ENCODE measurements around the gene KAZN.

The KAZN gene

DNA sequence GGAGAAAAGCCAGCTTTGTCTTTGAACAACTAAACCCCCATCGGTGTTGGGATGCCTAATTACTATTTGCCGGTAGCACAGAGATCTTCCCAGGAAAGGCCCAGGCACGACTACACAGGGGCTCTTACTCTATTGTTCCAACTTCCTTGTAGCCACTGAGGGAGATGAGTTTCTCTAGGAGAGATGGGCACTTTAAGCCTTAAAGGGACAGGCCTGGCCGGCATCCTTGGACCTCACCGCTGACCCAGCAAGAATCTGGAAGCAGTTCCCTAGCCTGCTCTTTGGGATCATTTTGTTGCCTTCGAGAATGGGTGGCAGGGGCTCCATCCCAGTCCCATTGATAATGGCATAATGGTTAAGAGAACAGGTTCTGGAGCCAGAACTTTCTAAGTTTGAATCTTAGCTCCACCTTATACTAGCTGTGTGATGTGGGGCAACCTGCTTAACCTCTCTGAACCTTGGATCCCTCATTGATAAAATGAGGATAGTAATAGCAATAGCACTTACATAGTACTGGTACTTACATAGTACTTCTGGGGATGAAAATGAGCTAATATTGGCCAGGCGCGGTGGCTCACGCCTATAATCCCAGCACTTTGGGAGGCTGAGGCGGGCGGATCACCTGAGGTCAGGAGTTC, 316.0 kb downstream of the KAZN start:
- TF ChIP-seq ZBTB7A (tag by site-specific recombination; IDR thresholded peaks at IDR 0.05; ENCODE audit: low read depth) (no peak), ZNF768 (tag by site-specific recombination; IDR thresholded peaks at IDR 0.05) (peak; percentile 53; the same call in 1 of the 2 replicates), HOXD13 (CRISPR knock-in tag; IDR thresholded peaks at IDR 0.05; ENCODE audit: borderline replicate concordance) (no peak), ZNF248 (tag by site-specific recombination; IDR thresholded peaks at IDR 0.05) (no peak), BCL11A (tag by site-specific recombination; IDR thresholded peaks at IDR 0.05; ENCODE audit: low read depth) (no peak), MEIS1 (CRISPR knock-in tag; IDR thresholded peaks at IDR 0.05; ENCODE audit: borderline replicate concordance) (no peak), OVOL3 (tag by site-specific recombination; IDR thresholded peaks at IDR 0.05) (no peak), ZNF132 (tag by site-specific recombination; IDR thresholded peaks at IDR 0.05; ENCODE audit: borderline replicate concordance) (no peak)
- Histone ChIP-seq H3K4me3 (ENCODE audit: low read depth, low read length) (no peak overlapping the region), H3K4me1 (ENCODE audit: control insufficient read depth, insufficient read depth, low read length) (no peaks in the 10 kb centered on the region), H3K9me3 (ENCODE audit: control insufficient read depth, insufficient read depth, low read depth, low read length) (no peaks in the 10 kb centered on the region), H3K36me3 (ENCODE audit: control insufficient read depth in 2 of 2, insufficient read depth in 1 of 2, low read length in 2 of 2) (no peaks in the 10 kb centered on the region), H3K27ac (ENCODE audit: extremely low read depth, low read depth, low read length) (no peak overlapping the region)
- POLR2A ChIA-PET: no interaction called here
- CTCF ChIA-PET: interaction anchor here (0.5 to 1.5 kb wide), 13 partner anchors 8 to 424 kb away, joined by 3 to 5 read pairs (median 3); no protein-coding TSS in a partner anchor

- Histone ChIP-seq H3K4me1 (ENCODE audit: control insufficient read depth, insufficient read depth, low read length) (no peaks in the 10 kb centered on the region), H3K27ac (ENCODE audit: extremely low read depth, low read depth, low read length) (no peak overlapping the region), H3K36me3 (ENCODE audit: control insufficient read depth in 2 of 2, insufficient read depth in 1 of 2, low read length in 2 of 2) (no peaks in the 10 kb centered on the region), H3K4me3 (ENCODE audit: low read depth, low read length) (no peak overlapping the region), H3K9me3 (ENCODE audit: control insufficient read depth, insufficient read depth, low read depth, low read length) (no peaks in the 10 kb centered on the region)
- ChIA-PET POLR2A (no interaction called here), CTCF (interaction anchor here (0.6 to 1.5 kb wide), 11 partner anchors 9 to 423 kb away, joined by 3 to 5 read pairs (median 3); no protein-coding TSS in a partner anchor)
- TF ChIP-seq ZNF768 (tag by site-specific recombination; IDR thresholded peaks at IDR 0.05) (peak; percentile 81), ZBTB48 (tag by site-specific recombination; IDR thresholded peaks at IDR 0.05) (0 out of 2 replicates have a peak, but pooled peaks have one; percentile 27), ZNF366 (tag by site-specific recombination; conservative IDR thresholded peaks at IDR 0.05) (no peak), CTCF (tag by site-specific recombination; IDR thresholded peaks at IDR 0.05) (peak; percentile 48; the same call in 1 of the 2 replicates)
These were observed 317.0 kb downstream of the KAZN start for GRCh38 chr1:14915356-14916054.

DNA sequence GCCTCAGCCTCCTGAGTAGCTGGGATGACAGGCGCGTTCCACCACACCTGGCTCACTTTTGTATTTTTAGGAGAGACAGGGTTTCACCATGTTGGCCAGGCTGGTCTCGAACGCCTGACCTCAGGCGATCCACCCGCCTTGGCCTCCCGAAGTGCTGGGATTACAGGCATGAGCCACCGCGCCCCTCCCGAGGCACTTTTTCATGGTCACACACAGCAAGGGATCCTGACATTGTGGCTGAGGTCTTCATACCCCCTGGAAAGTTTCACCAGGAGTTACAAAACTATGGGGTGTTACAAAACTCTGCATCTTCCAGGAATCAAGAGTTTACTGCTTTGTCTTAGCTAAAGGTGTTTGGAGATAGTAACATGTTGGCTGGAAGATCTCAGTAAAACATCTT, 320.8 kb downstream of the KAZN start:
- POLR2A ChIA-PET: no interaction called here
- CTCF ChIA-PET: interaction anchor here (0.6 kb wide), 1 partner anchor 716 kb away, joined by 6 read pairs; no protein-coding TSS in a partner anchor
- no peaks in the 10 kb centered on the region for H3K9me3 ChIP-seq (ENCODE audit: control insufficient read depth, insufficient read depth, low read depth, low read length)
- no peak overlapping the region for H3K27ac ChIP-seq (ENCODE audit: extremely low read depth, low read depth, low read length)
- H3K4me1 ChIP-seq (ENCODE audit: control insufficient read depth, insufficient read depth, low read length): no peaks in the 10 kb centered on the region
- no peak overlapping the region for H3K4me3 ChIP-seq (ENCODE audit: low read depth, low read length)
- no peaks in the 10 kb centered on the region for H3K36me3 ChIP-seq (ENCODE audit: control insufficient read depth in 2 of 2, insufficient read depth in 1 of 2, low read length in 2 of 2)
- TF ChIP-seq ZIC2 (tag by site-specific recombination; IDR thresholded peaks at IDR 0.05): peak; percentile 56
- peak; percentile 58 for TF ChIP-seq GLIS1 (tag by site-specific recombination; IDR thresholded peaks at IDR 0.05)
- TF ChIP-seq ZBTB11 (tag by site-specific recombination; conservative IDR thresholded peaks at IDR 0.05; ENCODE audit: low read depth): no peak

All from HEK293 (cell line).